H9 (cell line): ENCODE data around the gene ATPAF2. TPM values are rescaled to one million over a fixed set of nuclear protein-coding genes. Genes with fewer than 3 reads are reported as not detected.

Experiments used
- DNase-seq: peaks from one replicate; pipeline ENCODE4 v3.0.0-alpha.2; 2017
- H2AFZ ChIP-seq: one replicate; pipeline ENCODE4 v1.6.1; 2013; ENCODE audit warnings: mild to moderate bottlenecking, low read length, control low read depth, moderate library complexity
- H2AK5ac ChIP-seq: 2 replicates; pipeline ENCODE4 v1.6.1; 2013; ENCODE audit warnings: low read length, control low read depth, mixed read lengths; ENCODE audit not compliant: insufficient read length
- H2BK120ac ChIP-seq: one replicate; pipeline ENCODE4 v1.6.1; 2013; ENCODE audit warnings: low read depth, mild to moderate bottlenecking, low read length, control low read depth, inconsistent platforms; ENCODE audit not compliant: poor library complexity, severe bottlenecking
- H2BK12ac ChIP-seq: 2 replicates; pipeline ENCODE4 v1.6.1; 2013; ENCODE audit warnings: low read length, control low read depth, mixed read lengths, low read depth; ENCODE audit not compliant: insufficient read length
- H2BK15ac ChIP-seq: 2 replicates; pipeline ENCODE4 v1.6.1; 2013; ENCODE audit warnings: low read depth, low read length, control low read depth
- H2BK20ac ChIP-seq: one replicate; pipeline ENCODE4 v1.6.1; 2013; ENCODE audit warnings: low read depth, mild to moderate bottlenecking, low read length, control low read depth, inconsistent platforms; ENCODE audit not compliant: poor library complexity, severe bottlenecking
- H2BK5ac ChIP-seq: 2 replicates; pipeline ENCODE4 v1.6.1; 2013; ENCODE audit warnings: low read length, control low read depth, mixed read lengths; ENCODE audit not compliant: insufficient read length
- H3K14ac ChIP-seq: 2 replicates; pipeline ENCODE4 v1.6.1; 2013; ENCODE audit warnings: low read length, control low read depth; ENCODE audit not compliant: insufficient read depth
- H3K18ac ChIP-seq: 2 replicates; pipeline ENCODE4 v1.6.1; 2013; ENCODE audit warnings: low read depth, mild to moderate bottlenecking, mixed read lengths, low read length, control low read depth; ENCODE audit not compliant: insufficient read length
- H3K23ac ChIP-seq: 2 replicates; pipeline ENCODE4 v1.6.1; 2013; ENCODE audit warnings: low read length, control low read depth, mixed read lengths, low read depth; ENCODE audit not compliant: insufficient read length
- H3K23me2 ChIP-seq: 2 replicates; pipeline ENCODE4 v1.6.1; 2013; ENCODE audit warnings: low read depth, mild to moderate bottlenecking, mixed read lengths, low read length, control low read depth; ENCODE audit not compliant: insufficient read length, poor library complexity, severe bottlenecking
- H3K27ac ChIP-seq: 2 replicates; pipeline ENCODE4 v1.5.1; 2013; ENCODE audit warnings: low read length, control low read depth, mixed read lengths, low read depth; ENCODE audit not compliant: insufficient read length
- H3K27me3 ChIP-seq: 2 replicates; pipeline ENCODE4 v1.6.1; 2013; ENCODE audit warnings: low read length, control low read depth, inconsistent platforms; ENCODE audit not compliant: insufficient read depth
- H3K4ac ChIP-seq: 2 replicates; pipeline ENCODE4 v1.6.1; 2013; ENCODE audit warnings: low read depth, mild to moderate bottlenecking, control low read depth, inconsistent platforms, low read length, moderate library complexity
- H3K4me1 ChIP-seq: 2 replicates; pipeline ENCODE4 v1.6.1; 2013; ENCODE audit warnings: low read length, control low read depth, inconsistent platforms; ENCODE audit not compliant: insufficient read depth
- H3K4me2 ChIP-seq: 2 replicates; pipeline ENCODE4 v1.6.1; 2013; ENCODE audit warnings: low read length, control low read depth, mixed read lengths; ENCODE audit not compliant: insufficient read length, insufficient read depth
- H3K56ac ChIP-seq: 2 replicates; pipeline ENCODE4 v1.6.1; 2013; ENCODE audit warnings: low read depth, mild to moderate bottlenecking, mixed read lengths, low read length, control low read depth; ENCODE audit not compliant: insufficient read length
- H3K79me1 ChIP-seq: 2 replicates; pipeline ENCODE4 v1.6.1; 2013; ENCODE audit warnings: low read depth, mild to moderate bottlenecking, moderate library complexity, low read length, control low read depth, inconsistent platforms; ENCODE audit not compliant: insufficient read depth, poor library complexity, severe bottlenecking
- H3K79me2 ChIP-seq: 2 replicates; pipeline ENCODE4 v1.6.1; 2013; ENCODE audit warnings: low read length, control low read depth, inconsistent platforms; ENCODE audit not compliant: insufficient read depth
- H3K9ac ChIP-seq: 2 replicates; pipeline ENCODE4 v1.6.1; 2013; ENCODE audit warnings: low read length, control low read depth, mixed read lengths; ENCODE audit not compliant: insufficient read length; ENCODE audit errors: extremely low read depth
- H3K9me3 ChIP-seq: one replicate; pipeline ENCODE4 v1.6.1; 2013; ENCODE audit warnings: low read depth, low read length, inconsistent platforms; ENCODE audit not compliant: control insufficient read depth
- H3T11ph ChIP-seq: one replicate; pipeline ENCODE4 v1.6.1; 2013; ENCODE audit warnings: mild to moderate bottlenecking, low read length, control low read depth, inconsistent platforms
- H4K20me1 ChIP-seq: one replicate; pipeline ENCODE4 v1.6.1; 2013; ENCODE audit not compliant: control insufficient read depth, insufficient read length, insufficient read depth
- H4K5ac ChIP-seq: 2 replicates; pipeline ENCODE4 v1.6.1; 2013; ENCODE audit warnings: low read depth, mild to moderate bottlenecking, mixed read lengths, low read length, control low read depth; ENCODE audit not compliant: insufficient read length
- H4K8ac ChIP-seq: replicated peaks from 2 replicates; pipeline ENCODE4 v1.6.1; 2013; ENCODE audit warnings: low read length, control low read depth, mixed read lengths, low read depth; ENCODE audit not compliant: insufficient read length
- H4K91ac ChIP-seq: 2 replicates; pipeline ENCODE4 v1.6.1; 2013; ENCODE audit warnings: low read depth, mild to moderate bottlenecking, moderate library complexity, mixed read lengths, low read length, control low read depth; ENCODE audit not compliant: insufficient read length
- H3K27ac Mint-ChIP-seq, 3 experiments: 2 replicates in 2 of 3; 3 replicates in 1 of 3; pipeline ENCODE4 v1.8.0; 2020 to 2021; ENCODE audit warnings: mixed read lengths in 3 of 3, mild to moderate bottlenecking in 1 of 3, moderate library complexity in 1 of 3
- H3K27me3 Mint-ChIP-seq: 2 replicates; pipeline ENCODE4 v1.8.0; 2021; ENCODE audit warnings: low read depth, mild to moderate bottlenecking, moderate library complexity, mixed read lengths
- H3K36me3 Mint-ChIP-seq, 3 experiments: 2 replicates in 2 of 3; 3 replicates in 1 of 3; pipeline ENCODE4 v1.8.0; 2020 to 2021; ENCODE audit warnings: low read depth in 3 of 3, mixed read lengths in 3 of 3; ENCODE audit not compliant: insufficient read depth in 1 of 3
- H3K4me1 Mint-ChIP-seq, 2 experiments: 2 replicates each; pipeline ENCODE4 v1.8.0; 2020; ENCODE audit warnings: mixed read lengths in 2 of 2
- H3K4me3 Mint-ChIP-seq, 2 experiments: 2 replicates in 1 of 2; 3 replicates in 1 of 2; pipeline ENCODE4 v1.8.0; 2020 to 2021; ENCODE audit warnings: mild to moderate bottlenecking in 2 of 2, mixed read lengths in 2 of 2, moderate library complexity in 1 of 2
- H3K9me3 Mint-ChIP-seq, 2 experiments: 2 replicates in 1 of 2; 3 replicates in 1 of 2; pipeline ENCODE4 v1.8.0; 2020; ENCODE audit warnings: mild to moderate bottlenecking in 2 of 2, mixed read lengths in 2 of 2, moderate library complexity in 1 of 2
- CTCF ChIP-seq: fragments of 200-600 bp; sonication (generic); conservative IDR thresholded peaks from 3 replicates; pipeline ENCODE4 v1.8.0; 2021; ENCODE audit warnings: antibody characterized with exemption, mild to moderate bottlenecking
- WGBS: extraction: QIAGEN DNeasy Blood & Tissue Kit; methylation state at CpG from one replicate; pipeline ENCODE4 v1.1.7; 2013; ENCODE audit warnings: missing lambda C conversion rate, low lambda C conversion rate, mixed read lengths; ENCODE audit not compliant: insufficient read length; ENCODE audit errors: extremely low coverage; 5-methylcytosine and 5-hydroxymethylcytosine counted together
- total RNA-seq: library from RNA; stranded (reverse); gene quantifications from 2 replicates; pipeline ENCODE4 v1.2.1, GENCODE V29; 2021

ATPAF2 gene
- total RNA-seq, 1 experiment from 2014 or later: 21.4 TPM

GRCh38 chr17:17976931-17977570 lies 61.9 kb downstream of the ATPAF2 start:
- Histone ChIP-seq H3K23ac (no peak overlapping the region), H2BK20ac (no peak overlapping the region)

More at GRCh38 chr17:17976931-17977570, 61.9 kb downstream of the ATPAF2 start:
- Mint-ChIP-seq H3K4me1 (0 out of 4 replicates have a peak, but pooled peaks cover 0 to 2% of the 10 kb centered on the region in 2 experiments), H3K27me3 (no peaks in the 10 kb centered on the region; the same call in 1 of the 2 replicates), H3K4me3 (no peak overlapping the region), H3K9me3 (no peaks in the 10 kb centered on the region), H3K27ac (no peak overlapping the region; a peak in 2 of 7 replicates), H3K36me3 (no peaks in the 10 kb centered on the region)
- Histone ChIP-seq H2AK5ac (no peak overlapping the region), H3K23me2 (no peaks in the 10 kb centered on the region), H3T11ph (no peak overlapping the region), H2BK15ac (no peak overlapping the region), H3K4ac (no peak overlapping the region), H4K91ac (no peak overlapping the region), H2BK5ac (no peak overlapping the region), H3K18ac (no peak overlapping the region), H3K56ac (no peak overlapping the region), H2BK12ac (no peak overlapping the region), H3K27me3 (no peaks in the 10 kb centered on the region), H3K79me2 (no peaks in the 10 kb centered on the region), H3K27ac (no peak overlapping the region), H3K9me3 (no peaks in the 10 kb centered on the region), H3K4me1 (peaks cover 3% of the 10 kb centered on the region; the same call in 1 of the 2 replicates), H3K9ac (no peak overlapping the region), H4K20me1 (no peaks in the 10 kb centered on the region), H4K5ac (no peak overlapping the region), H2AFZ (no peak overlapping the region), H3K79me1 (no peaks in the 10 kb centered on the region), H2BK120ac (no peak overlapping the region), H4K8ac (no peak overlapping the region), H3K4me2 (no peak overlapping the region), H3K14ac (no peak overlapping the region)
- no peak for DNase-seq
- no CpG with 5 or more reads among the region's 10 CpGs for WGBS
- TF ChIP-seq CTCF: no peak
